COR-L47 (cell line): ENCODE measurements around the gene LTA4H.
"Not testable (repeated sequence)": the region's sequence is repeated elsewhere in the genome, so short reads cannot be mapped to it uniquely, and the experiment has no call there.

Experiments
- DNase-seq: peaks from one replicate; lab custom pipeline; 2025; lab: John Stamatoyannopoulos, UW

The LTA4H gene

DNA sequence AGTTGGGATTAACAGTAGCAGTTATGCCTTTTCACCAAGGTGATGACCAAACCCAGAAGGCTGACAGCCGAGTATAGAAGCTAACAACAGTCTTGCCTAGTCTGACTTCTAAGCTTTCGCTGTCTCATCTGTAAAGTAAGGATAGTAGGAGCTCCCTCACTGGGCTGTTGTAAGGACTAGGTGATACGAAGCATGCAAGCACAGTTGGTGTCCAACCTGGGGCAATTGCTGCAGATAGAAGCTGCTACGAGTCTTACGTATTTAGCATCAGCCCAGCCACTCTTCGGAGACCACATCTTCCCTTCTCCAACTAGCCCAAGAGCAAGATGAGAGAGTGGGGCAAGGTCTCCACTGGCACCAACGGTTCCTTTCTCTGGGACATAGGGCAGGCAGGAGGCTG, 45.3 kb downstream of the LTA4H start:
- DNase-seq = no peak

DNA sequence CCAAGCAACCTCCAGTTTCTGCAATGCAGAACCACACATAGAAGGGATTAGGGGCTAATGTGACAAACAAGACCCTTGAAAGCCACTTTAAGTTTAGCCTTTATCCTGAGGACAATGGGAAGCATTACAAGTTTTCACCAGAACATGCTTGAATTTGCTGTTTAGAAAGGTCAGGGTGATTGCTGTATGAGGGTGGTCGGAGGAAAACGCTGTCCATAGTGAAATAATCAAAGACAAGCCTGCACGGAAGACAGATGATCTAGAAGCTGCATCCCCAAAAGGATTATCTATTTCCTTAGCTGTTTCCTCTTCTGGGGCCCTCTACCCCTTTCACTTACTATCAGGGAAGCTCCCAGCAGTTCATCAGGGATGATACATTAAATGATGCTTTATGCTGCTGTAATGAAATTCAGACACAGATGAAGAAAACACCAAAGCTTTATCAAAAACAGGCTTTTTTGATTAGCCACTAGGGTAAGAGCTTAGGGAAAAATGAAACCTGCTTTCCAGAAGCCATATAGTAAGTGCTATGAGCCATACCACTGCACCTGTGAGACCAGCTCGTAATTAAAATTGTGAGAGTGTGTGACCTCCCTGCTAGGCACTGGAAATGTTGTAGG, 45.8 kb downstream of the LTA4H start:
- no peak for DNase-seq

DNA sequence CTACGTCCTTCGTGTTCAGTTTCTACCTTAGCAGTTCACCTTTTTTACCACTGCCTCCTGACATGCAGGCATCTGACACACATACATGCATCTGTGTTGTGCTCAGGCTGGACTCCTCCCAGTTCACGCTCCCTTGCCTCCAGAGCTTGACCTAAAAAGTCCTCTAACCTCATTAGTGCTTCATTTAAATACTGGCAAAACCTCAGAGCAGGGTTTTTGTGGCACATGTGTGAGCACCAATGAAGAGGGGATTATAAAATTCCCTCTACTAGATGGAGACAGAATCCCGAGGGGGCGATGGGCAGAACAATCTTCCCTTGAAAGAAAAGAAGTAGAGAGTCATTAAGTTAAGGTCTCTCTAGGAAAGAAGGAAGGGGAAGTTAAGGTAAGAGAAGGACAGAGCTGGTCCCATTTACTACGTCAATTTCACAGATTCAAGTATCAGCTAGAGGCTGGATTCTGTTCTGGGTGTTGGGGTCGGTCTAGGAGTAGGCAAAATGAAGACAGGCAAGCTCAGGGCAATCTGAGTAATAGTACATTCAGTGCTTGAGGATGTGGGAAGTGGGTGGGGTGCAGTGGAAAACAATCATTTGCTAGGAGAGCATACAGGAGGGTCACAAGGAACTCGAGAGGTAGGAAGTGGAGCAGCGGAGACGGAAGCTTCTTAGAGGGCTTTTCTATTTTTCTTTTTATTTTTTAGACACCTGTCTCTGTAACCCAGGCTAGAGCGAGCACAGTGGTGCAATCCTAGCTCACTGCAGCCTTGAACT, 46.7 kb downstream of the LTA4H start:
- DNase-seq = no peak

DNA sequence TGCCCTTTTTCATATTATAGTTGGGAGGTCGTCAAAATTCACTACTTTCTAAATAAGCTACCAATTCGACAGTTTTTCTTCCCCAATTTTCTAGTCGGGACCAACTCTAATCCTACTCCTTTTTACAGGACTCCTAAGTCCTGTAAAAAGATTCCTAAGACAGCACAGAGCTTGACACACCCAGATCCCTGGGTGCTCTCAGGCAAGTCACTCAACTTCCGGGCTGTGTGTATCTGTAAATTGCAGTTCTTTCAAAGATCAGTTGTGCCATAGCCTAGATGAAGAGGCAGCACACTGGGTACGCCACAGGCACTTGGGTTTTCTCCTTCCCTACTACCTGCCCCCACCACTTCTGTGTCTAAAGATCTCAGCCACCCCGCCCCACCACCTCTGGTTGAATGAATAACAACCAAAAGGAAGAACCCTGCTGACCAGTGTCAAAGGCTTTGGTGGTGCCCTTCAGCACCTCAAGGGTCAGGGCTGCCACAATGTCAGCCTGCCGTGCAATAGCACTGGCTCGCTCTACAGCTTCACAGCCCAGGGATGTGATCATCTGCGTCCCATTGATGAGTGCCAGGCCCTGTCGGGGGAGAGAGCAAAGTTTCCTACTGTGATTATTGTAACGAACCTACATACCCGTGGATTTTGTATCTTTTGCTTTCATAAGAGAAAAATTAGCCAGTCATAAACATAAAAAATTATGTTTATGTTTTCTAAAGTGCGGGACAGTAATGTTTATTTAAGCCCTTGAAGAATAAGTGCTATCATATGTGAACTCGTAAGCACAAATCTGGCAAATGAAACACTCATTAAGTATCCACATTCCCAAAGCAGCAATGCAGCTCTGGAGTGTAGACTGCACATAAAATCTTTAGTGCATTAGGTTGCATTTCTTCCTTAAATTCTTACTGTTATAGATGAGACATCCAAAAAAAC, 48.5 kb downstream of the LTA4H start:
- DNase-seq = no peak

DNA sequence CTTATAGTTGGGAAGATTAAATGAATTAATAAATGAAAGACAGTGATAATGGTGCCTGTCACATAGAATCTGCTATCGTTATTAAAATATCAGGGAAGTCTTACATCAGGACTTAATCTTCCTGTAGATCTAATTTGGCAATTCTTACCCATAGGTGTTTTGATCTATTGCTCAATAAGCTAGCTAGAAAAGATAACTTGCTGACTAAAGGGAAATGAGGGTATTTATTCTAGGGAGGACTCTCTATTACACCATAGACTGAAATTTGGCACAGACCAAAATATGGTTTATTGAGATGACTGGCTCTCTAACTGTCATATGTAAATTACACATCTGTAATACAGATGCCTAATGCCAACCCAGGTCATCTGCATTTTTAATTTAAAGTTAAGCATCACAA, 50.7 kb downstream of the LTA4H start:
- DNase-seq = no peak

DNA sequence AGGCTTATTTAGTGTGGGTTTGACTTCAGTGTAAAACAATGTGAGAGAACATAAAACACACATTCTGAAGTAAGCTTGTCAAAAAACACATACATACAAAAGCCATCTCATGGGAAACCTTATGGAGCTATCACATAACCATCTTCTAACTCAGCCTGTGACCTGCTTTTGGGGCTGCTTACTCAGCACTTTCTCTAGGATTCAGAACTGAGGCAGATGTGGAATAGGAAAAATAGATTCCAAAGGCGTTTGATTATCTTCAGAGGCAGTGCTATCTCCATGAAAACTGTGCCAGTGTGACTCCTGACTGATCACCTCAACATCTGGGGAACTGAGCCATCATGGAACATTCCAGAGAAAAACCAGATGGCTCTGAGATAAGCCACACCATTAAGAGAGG, 52.8 kb downstream of the LTA4H start:
- DNase-seq = no peak

DNA sequence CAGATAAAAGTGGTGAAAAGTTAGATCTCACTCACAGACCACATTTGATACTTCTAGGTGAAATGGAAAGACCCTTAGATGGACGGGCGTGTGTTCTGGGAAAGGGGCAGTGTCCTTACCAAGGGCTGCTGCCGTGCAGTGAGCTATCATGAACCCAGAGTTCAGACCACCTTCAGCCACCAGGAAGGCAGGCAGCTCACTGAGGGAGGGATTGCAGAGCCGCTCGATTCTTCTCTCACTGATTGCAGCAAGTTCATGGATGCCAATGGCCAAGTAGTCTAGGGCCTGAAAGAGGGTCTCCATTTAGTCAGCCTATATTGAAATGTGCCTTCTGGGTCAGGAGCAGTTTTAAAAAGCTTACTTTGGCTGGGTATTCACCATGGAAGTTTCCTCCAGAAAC, 55.0 kb downstream of the LTA4H start:
- no peak for DNase-seq

DNA sequence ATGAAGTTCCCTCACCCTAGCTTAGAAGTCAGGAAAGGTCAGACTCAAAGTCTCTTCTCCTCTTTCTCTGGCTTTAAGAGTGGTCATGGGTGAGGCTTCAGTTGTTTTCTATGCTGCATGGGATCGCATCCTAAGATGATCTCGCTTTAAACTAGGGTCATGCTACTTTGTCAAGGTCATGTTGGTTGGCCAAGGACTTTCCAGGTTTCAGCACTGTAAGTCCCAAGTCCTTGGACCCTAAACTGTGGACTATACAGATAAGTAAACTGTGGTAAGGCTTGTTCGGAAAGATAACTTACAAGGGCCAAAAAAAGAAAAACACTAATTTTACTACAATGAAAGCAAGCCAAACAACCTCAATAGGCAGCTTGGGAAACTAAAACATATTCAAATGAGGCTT, 56.6 kb downstream of the LTA4H start:
- no peak for DNase-seq

DNA sequence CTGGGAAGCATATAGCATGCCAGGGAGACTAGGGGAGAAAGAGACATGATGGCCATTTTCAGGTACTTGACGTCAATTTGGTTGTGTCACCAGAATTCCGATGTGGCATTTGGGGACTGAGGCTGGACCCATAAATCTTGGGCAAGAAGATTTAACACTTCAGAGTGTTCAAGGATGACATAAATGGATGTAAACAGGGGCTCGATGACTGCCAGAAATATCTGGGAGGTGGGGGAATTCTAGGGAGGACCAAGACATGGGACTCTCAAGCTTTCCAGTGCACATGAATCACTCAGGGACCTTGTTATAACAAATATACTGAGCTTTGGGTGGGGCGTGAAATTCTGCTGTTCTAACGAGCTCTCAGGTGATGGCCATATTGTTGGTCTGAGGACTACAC, 57.0 kb downstream of the LTA4H start:
- no peak for DNase-seq

DNA sequence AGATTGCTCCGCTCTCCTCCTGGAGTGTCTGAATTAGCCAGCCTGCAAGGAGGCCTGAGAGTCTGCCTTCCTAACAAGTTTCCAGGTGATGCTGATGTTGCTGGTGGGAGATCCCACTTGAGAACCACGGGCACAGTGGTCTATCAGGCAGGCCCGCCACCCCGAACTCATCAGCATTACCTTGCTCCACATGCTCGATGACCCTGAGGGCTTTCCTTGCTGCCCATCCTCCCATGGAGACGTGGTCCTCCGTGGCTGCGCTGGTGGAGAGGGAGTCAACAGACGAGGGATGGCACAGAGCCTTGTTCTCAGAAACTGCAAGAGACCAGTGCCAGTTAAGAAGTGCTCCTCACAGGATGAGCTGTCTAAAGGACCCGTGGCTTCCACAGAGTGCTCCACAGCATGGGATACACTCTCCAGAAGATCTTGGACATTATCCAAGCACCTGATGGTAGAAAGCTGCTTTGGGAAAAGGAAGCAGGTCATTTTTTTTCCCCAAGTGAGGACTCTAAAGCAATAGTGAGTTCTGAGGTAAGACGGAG, 57.6 kb downstream of the LTA4H start:
- DNase-seq = no peak

DNA sequence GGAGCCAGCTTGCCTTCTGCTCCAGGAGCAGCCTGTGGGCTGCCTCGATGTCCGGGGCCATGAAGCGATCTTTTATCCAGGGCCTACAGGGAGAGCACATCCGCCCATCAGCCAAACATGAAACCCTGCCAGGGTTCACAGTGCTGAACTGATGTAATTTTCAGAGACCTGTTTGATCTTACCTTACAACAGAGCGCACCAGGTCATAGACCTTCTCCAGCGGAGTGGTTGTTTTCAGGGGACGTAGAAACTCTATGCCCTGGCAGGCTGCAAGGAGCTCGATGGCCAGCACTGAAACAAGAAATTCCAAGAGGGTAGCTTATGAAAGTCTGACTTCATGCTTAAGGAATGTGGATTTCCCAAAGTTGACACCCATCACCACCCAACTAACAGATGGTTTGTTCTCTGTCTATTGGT, 59.0 kb downstream of the LTA4H start:
- DNase-seq = no peak

DNA sequence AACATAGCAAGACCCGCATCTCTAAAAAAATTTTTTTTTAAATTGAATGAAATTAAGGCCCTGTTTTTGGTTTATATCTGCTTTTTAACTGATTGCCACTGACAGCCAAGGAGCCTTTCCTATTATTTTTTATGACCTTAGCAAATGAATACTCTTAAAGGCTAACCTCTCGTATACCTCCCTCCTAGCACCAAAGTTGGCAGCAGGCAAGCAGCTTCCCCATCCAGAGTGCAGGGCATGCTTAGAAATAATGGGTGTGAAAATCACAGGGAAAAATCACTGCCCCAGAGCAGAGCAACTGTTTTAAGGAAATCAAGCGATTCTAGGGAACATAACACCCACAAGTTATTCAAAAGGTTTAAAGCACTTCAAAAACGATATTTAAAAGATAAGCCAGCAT, 59.9 kb downstream of the LTA4H start:
- DNase-seq = no peak

DNA sequence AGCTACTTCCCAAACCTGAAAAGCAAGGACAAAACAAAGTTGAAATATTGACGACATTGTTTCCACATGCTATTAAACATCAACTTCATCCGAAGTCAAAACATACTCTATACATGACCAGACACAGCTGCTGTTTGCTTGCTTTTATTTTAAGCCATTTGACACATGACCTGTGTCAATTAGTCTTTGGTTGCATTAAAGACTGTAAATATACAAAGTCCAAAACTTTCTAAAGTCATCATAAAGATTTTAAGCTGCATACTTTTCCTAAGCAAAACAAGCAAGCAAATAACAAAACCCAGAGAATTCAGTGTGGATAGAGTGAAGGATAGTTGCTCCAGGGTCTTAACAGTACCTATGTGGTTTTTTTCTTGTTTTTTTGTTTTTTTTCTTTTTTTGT, 61.0 kb downstream of the LTA4H start:
- DNase-seq = no peak

DNA sequence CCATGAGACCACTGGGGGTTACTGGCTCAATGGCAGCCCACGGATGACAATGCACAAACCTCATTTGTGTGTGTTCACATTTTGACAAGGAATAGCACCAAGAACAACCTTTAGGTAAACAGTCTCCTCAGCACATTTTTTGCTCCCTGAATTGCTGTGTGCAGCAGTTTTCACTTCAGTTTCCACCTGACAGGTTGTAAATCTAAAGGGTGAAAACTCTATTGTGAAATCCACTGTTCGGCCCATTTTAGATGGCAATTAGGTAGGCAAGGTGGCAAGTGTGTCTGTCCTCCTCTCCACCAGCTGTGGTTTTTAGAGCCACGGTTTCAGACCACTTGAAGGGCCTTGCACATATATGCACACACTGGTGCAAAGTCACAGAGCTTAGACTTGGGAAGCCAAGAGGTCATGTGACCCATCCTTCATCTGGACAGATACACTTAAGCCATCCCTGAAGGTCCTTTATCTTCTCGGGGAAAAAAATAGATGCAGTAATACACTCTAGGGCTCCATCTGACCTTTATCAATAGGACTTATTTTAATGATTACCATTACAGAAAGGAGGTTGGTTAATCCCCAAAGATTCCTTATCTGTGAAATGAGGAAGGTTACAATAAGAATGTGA, 62.4 kb downstream of the LTA4H start:
- no peak for DNase-seq

DNA sequence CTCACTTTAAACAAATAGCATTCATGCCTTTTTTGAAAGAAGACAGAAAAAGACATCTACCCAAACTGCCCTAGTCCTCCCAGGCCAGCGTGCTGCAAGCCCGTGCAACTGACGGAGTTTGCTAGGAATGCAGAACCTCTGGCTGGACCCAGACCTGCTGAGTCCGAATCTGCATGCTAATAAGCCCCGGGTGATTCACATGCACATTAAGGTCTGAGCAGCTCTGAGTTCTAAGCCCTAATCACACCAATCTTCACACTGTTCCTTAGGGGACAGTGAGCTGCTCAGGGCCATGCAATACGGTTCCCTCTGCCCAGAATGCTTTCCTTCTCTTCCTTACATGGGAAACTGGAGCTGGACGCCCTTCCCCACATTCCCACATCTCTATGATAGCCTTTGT, 64.5 kb downstream of the LTA4H start:
- DNase-seq = no peak

DNA sequence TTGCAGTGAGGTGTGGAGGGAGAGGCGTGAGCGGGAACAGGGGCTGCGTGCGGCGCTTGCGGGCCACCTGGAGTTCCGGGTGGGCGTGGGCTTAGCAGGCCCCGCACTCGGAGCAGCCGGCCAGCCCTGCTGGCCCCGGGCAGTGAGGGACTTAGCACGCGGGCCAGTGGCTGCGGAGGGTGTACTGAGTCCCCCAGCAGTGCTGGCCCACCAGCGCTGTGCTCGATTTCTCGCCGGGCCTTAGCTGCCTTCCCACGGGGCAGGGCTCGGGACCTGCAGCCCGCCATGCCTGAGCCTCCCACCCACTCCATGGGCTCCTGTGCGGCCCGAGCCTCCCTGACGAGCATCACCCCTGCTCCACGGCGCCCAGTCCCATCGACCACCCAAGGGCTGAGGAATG, 66.3 kb downstream of the LTA4H start:
- DNase-seq = not testable (repeated sequence)

DNA sequence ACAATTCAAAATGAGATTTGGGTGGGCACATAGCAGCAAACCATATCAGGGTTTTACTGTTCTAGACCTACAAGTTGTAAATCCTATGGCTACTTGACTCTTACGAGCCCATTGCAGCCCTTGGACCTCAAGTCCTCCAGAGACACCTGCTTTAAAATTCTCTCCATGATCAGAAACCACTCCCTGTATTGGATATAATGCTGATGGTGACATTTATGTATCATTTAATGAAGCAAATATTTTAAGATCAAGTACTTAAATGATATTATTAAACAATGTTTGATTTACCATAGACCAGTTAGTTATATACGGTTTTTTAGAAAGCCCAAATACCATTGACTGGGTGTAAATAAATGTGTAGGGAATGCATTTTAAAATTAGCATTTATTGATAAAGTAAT, 68.1 kb downstream of the LTA4H start:
- no peak for DNase-seq

DNA sequence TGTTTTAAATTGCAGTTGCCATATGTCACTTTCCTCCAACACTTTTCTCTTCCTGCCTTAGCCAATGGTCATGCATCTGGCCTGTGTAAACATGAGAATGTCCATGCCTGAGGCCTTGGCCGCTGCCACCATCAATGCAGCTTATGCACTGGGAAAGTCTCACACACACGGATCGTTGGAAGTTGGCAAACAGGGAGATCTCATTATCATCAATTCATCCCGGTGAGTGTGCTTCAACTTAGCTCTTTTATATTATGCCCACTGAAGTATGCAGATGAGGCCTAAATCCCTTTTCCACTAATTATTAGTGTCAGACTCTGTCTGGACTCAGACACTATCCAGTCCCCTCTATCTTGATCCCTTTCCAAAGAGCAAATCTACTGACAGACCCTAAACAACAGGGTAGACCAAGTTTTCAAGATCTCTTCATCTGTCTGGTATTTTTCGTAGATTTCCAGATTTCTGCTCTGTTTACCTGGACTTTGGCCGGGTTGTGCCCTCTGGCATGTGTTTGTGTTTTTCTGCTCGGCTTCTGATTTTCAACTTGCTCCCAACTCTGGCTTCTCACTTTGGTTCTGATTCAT, 69.0 kb downstream of the LTA4H start:
- no peak for DNase-seq

DNA sequence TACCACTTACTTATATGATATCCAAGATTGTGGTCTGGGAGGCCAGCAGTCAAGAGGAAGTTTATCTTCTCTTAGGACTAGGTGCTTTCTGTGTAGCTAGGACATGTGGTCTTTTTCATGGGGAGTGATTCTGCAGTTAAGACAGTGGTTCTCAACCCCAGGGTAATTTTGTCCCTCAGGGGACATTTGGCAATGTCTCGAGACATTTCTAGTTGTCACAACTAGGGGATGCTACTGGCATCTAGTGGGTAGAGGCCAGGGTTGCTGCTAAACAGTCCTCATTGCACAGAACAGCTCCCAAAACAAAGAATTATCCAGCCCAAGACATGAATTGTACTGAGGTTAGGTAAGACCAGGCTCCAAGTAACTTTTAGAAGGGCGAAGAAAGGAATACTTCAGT, 72.3 kb downstream of the LTA4H start:
- peak; percentile 27 for DNase-seq

DNA sequence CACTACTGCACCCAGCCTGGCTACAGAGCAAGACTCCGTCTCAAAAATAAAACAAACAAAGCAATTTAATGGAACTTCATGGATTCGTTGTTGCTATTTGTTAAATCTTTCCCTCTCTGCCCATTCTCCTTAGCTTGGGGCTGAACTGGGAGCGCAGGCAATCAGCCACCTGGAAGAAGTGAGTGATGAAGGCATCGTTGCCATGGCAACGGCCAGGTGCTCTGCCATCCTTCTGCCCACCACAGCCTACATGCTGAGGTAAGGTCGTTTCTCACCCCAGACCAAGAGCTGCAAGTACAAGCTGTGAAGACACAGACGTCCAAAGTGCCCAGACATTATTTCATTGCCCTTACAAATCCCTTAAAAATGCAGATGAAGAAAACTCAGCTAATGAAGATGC, 73.2 kb downstream of the LTA4H start:
- DNase-seq = peak; percentile 51

DNA sequence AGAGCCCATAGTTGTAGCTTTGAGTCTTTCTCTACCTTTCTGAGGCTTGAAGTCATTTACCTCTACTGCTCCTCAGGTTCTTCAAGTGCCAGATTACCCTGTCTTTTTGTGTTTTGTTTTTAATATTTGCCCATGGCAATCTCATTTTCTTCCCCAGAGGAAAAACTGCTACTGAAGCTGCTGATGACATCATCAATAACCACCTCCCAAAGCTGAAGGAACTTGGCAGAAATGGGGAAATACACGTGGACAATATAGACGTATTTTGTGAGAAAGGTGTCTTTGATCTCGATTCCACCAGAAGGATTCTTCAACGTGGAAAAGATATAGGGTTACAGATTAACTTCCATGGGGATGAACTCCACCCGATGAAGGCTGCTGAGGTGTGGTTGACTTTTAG, 75.1 kb downstream of the LTA4H start:
- DNase-seq = no peak

DNA sequence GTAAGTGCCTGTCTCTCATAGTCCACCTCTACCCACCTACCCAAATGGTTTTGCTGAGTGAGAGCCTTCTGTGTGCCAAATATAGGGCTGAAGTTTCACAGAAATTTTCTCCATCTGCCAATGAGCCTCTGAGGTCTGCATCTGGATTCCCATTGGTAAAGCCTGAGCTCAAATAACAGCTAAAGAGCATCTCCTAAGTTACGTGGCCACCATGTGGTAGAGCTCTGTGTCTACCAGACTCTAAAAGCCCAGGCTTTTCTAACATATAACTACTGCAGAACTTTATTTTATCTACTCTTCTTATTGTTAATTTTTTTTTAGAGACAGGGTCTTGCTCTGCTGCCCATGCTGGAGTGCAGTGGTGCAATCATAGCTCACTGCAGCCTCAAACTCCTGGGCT, 76.3 kb downstream of the LTA4H start:
- peak; percentile 45 for DNase-seq
